HL-60 (cell line): ENCODE results near the gene KIF15.
"Not testable (repeated sequence)": the region's sequence is repeated elsewhere in the genome, so short reads cannot be mapped to it uniquely, and the experiment has no call there.

Experiments
- DNase-seq, 2 experiments: peaks; one replicate each; pipeline ENCODE4 v3.0.0-alpha.2; 2010 to 2020; ENCODE audit warnings: low read depth in 1 of 2, low spot score in 1 of 2
- H3K27ac ChIP-seq: fragments of 250-450 bp; sonication (Bioruptor Pico); replicated peaks from 2 replicates; pipeline ENCODE4 v1.5.1; 2020; ENCODE audit warnings: mild to moderate bottlenecking, moderate library complexity
- H3K27me3 ChIP-seq: fragments of 250-450 bp; sonication (Bioruptor Pico); 2 replicates; pipeline ENCODE4 v1.5.1; 2021; ENCODE audit warnings: mild to moderate bottlenecking, moderate library complexity; ENCODE audit not compliant: insufficient read depth, poor library complexity, severe bottlenecking
- H3K4me3 ChIP-seq: replicated peaks from 2 replicates; pipeline ENCODE4 v1.5.1; 2011; ENCODE audit warnings: mild to moderate bottlenecking, control low read depth, low read length; ENCODE audit not compliant: insufficient read depth
- GABPA ChIP-seq: IDR thresholded peaks from 2 replicates; pipeline ENCODE4 v1.6.1; 2012; ENCODE audit warnings: low read depth
- POLR2AphosphoS5 ChIP-seq: IDR thresholded peaks from 2 replicates; pipeline ENCODE4 v1.6.1; 2012; ENCODE audit warnings: low read depth
- SPI1 ChIP-seq: IDR thresholded peaks from 2 replicates; pipeline ENCODE4 v1.6.1; 2012; ENCODE audit warnings: low read depth, mild to moderate bottlenecking, borderline replicate concordance
- TF ChIP-seq, protein P1 (sequence below): IDR thresholded peaks from 2 replicates; pipeline ENCODE4 v1.6.1; 2012; ENCODE audit warnings: low read depth; ENCODE audit not compliant: insufficient replicate concordance
- TF ChIP-seq, protein P2 (sequence below): IDR thresholded peaks from one replicate; pipeline ENCODE4 v1.5.1; 2011; ENCODE audit warnings: low read length, control low read depth, inconsistent platforms; ENCODE audit not compliant: insufficient read depth

The KIF15 gene

GRCh38 chr3:44842376-44842775 lies 80.8 kb downstream of the KIF15 start:
- Histone ChIP-seq H3K27ac (no peak overlapping the region), H3K27me3 (no peaks in the 10 kb centered on the region), H3K4me3 (no peak overlapping the region)
- DNase-seq: no peak
- TF ChIP-seq, protein P1, sequence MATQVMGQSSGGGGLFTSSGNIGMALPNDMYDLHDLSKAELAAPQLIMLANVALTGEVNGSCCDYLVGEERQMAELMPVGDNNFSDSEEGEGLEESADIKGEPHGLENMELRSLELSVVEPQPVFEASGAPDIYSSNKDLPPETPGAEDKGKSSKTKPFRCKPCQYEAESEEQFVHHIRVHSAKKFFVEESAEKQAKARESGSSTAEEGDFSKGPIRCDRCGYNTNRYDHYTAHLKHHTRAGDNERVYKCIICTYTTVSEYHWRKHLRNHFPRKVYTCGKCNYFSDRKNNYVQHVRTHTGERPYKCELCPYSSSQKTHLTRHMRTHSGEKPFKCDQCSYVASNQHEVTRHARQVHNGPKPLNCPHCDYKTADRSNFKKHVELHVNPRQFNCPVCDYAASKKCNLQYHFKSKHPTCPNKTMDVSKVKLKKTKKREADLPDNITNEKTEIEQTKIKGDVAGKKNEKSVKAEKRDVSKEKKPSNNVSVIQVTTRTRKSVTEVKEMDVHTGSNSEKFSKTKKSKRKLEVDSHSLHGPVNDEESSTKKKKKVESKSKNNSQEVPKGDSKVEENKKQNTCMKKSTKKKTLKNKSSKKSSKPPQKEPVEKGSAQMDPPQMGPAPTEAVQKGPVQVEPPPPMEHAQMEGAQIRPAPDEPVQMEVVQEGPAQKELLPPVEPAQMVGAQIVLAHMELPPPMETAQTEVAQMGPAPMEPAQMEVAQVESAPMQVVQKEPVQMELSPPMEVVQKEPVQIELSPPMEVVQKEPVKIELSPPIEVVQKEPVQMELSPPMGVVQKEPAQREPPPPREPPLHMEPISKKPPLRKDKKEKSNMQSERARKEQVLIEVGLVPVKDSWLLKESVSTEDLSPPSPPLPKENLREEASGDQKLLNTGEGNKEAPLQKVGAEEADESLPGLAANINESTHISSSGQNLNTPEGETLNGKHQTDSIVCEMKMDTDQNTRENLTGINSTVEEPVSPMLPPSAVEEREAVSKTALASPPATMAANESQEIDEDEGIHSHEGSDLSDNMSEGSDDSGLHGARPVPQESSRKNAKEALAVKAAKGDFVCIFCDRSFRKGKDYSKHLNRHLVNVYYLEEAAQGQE: no peak
- TF ChIP-seq POLR2AphosphoS5: no peak
- TF ChIP-seq, protein P2, sequence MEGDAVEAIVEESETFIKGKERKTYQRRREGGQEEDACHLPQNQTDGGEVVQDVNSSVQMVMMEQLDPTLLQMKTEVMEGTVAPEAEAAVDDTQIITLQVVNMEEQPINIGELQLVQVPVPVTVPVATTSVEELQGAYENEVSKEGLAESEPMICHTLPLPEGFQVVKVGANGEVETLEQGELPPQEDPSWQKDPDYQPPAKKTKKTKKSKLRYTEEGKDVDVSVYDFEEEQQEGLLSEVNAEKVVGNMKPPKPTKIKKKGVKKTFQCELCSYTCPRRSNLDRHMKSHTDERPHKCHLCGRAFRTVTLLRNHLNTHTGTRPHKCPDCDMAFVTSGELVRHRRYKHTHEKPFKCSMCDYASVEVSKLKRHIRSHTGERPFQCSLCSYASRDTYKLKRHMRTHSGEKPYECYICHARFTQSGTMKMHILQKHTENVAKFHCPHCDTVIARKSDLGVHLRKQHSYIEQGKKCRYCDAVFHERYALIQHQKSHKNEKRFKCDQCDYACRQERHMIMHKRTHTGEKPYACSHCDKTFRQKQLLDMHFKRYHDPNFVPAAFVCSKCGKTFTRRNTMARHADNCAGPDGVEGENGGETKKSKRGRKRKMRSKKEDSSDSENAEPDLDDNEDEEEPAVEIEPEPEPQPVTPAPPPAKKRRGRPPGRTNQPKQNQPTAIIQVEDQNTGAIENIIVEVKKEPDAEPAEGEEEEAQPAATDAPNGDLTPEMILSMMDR: no peak
- no peak for TF ChIP-seq GABPA
- no peak for TF ChIP-seq SPI1

DNA sequence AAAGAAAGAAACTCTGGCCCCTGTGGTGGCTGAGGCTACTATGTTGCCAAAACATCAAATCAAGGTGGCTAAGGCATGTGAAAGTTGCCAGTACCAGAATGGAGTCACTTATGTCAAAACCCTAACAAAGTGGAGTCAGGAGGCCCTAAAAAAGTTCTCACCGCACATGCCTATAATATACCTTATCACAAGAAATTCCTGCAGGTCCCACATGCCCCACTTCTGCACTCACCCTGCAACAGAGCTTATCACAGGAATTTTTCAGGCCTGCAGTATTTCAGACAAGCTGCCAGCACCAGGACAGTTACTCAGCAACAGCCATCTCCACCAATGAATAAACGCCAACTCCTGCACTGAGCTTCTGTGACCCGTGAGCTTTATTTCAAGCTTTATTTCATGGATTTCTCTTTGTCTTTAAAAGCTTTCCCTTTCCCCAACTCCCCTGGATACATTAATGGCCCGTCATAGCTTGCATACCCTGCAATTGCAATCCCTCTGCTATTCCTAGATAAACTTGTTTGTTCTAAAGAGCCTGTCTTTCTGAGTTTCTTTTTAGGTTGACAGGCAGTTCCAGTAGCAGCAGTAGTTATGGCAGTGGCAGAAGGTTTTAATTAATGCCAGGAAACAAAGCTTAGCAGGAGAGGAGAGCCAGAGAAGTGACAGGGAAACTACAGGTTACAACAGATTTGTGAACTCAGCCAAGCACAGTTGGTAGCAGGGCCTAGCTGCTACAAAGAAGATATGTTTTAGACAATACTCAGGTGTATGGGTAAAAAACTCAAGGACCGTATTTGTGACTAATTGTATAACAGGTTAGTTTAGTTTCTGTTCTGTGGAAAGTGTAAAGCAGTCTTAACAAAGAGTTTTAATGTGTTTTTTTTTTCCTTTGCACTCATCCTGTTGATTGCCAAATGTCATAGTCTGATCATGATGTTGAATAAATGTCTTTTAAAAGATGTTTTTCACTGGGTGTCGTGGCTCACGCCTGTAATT lies 84.2 kb downstream of the KIF15 start:
- DNase-seq: no peak
- no peak overlapping the region for H3K4me3 ChIP-seq
- TF ChIP-seq SPI1 (no peak), POLR2AphosphoS5 (no peak), GABPA (no peak)
- TF ChIP-seq, protein P1: no peak
- TF ChIP-seq, protein P2: no peak
- H3K27ac ChIP-seq: no peak overlapping the region
- H3K27me3 ChIP-seq: no peaks in the 10 kb centered on the region

GRCh38 chr3:44848634-44849033 lies 87.0 kb downstream of the KIF15 start:
- TF ChIP-seq SPI1 (no peak), POLR2AphosphoS5 (no peak), GABPA (no peak)
- TF ChIP-seq, protein P1: no peak
- TF ChIP-seq, protein P2: no peak
- DNase-seq: no peak
- Histone ChIP-seq H3K27ac (no peak overlapping the region), H3K27me3 (no peaks in the 10 kb centered on the region), H3K4me3 (no peak overlapping the region)

- H3K27me3 ChIP-seq, DNase-seq, H3K27ac ChIP-seq, H3K4me3 ChIP-seq: not testable (repeated sequence)
These were observed 95.1 kb downstream of the KIF15 start for GRCh38 chr3:44856663-44857062.
